HUES64 (cell line): Measurements from ENCODE around the gene CHCHD5.

Experiments used
- H3K27ac ChIP-seq: 2 replicates; pipeline ENCODE4 v1.7.0; 2013; ENCODE audit warnings: low read depth, low read length, inconsistent platforms
- H3K27me3 ChIP-seq: 2 replicates; pipeline ENCODE4 v1.6.1; 2013; ENCODE audit warnings: mild to moderate bottlenecking, low read length; ENCODE audit not compliant: insufficient read depth
- H3K36me3 ChIP-seq: 2 replicates; pipeline ENCODE4 v1.6.1; 2013; ENCODE audit warnings: mild to moderate bottlenecking, low read length; ENCODE audit not compliant: insufficient read depth
- H3K4me1 ChIP-seq: 2 replicates; pipeline ENCODE4 v1.6.1; 2013; ENCODE audit warnings: mild to moderate bottlenecking, low read length, moderate library complexity; ENCODE audit not compliant: insufficient read depth
- H3K4me3 ChIP-seq: 2 replicates; pipeline ENCODE4 v1.5.1; 2013; ENCODE audit warnings: mild to moderate bottlenecking, low read length, moderate library complexity
- H3K9ac ChIP-seq: 2 replicates; pipeline ENCODE4 v1.6.1; 2013; ENCODE audit warnings: mild to moderate bottlenecking, low read depth, low read length
- H3K9me3 ChIP-seq: 2 replicates; pipeline ENCODE4 v1.6.1; 2013; ENCODE audit warnings: low read depth, low read length; ENCODE audit not compliant: insufficient read depth
- WGBS: fragments of 150-250, 120-280 bp; methylation state at CpG from one replicate; pipeline ENCODE4 v1.1.7; 2013; ENCODE audit warnings: missing lambda C conversion rate; 5-methylcytosine and 5-hydroxymethylcytosine counted together

The CHCHD5 gene

GRCh38 chr2:112625474-112626114 is 41.2 kb downstream of the CHCHD5 start:
- Histone ChIP-seq H3K27me3 (no peaks in the 10 kb centered on the region), H3K27ac (no peak overlapping the region), H3K4me3 (no peak overlapping the region), H3K36me3 (no peaks in the 10 kb centered on the region), H3K4me1 (peaks cover 14% of the 10 kb centered on the region), H3K9ac (no peak overlapping the region), H3K9me3 (no peaks in the 10 kb centered on the region)
- WGBS: 82% methylated on average over 7 of the region's 7 CpGs

DNA sequence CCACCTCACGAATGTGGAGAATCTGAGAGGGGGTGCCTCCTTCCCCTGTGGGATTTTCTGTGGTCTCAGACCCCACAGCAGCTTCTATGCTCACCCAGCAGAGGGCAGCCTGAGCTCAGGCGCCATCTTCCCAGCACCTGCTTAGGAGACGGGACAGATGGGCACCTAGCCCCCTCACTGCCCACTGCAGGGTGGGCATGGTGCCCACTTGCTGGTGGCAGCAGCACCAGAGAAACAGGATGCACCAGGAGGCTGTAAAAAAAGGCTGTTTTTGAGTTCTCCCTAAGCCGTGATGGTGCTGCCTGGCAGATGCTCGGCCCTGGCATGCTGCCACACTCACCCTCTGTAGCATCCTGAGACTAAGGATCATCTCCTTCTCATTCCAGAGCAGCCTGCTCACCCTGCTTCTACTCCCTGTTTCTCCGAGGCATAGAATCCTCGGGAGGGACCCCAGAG is 42.2 kb downstream of the CHCHD5 start:
- H3K9ac ChIP-seq: no peak overlapping the region
- H3K27ac ChIP-seq: no peak overlapping the region
- H3K36me3 ChIP-seq: no peaks in the 10 kb centered on the region
- WGBS: 65% methylated on average over 7 of the region's 7 CpGs
- H3K4me1 ChIP-seq: peaks cover 24% of the 10 kb centered on the region
- no peaks in the 10 kb centered on the region for H3K27me3 ChIP-seq
- no peaks in the 10 kb centered on the region for H3K9me3 ChIP-seq
- no peak overlapping the region for H3K4me3 ChIP-seq

GRCh38 chr2:112627060-112628040 is 42.9 kb downstream of the CHCHD5 start:
- no peaks in the 10 kb centered on the region for H3K27me3 ChIP-seq
- no peak overlapping the region for H3K4me3 ChIP-seq
- 83% methylated on average over 10 of the region's 10 CpGs for WGBS
- H3K9me3 ChIP-seq: no peaks in the 10 kb centered on the region
- H3K27ac ChIP-seq: no peak overlapping the region
- no peaks in the 10 kb centered on the region for H3K36me3 ChIP-seq
- H3K4me1 ChIP-seq: peaks cover 25% of the 10 kb centered on the region
- H3K9ac ChIP-seq: no peak overlapping the region

DNA sequence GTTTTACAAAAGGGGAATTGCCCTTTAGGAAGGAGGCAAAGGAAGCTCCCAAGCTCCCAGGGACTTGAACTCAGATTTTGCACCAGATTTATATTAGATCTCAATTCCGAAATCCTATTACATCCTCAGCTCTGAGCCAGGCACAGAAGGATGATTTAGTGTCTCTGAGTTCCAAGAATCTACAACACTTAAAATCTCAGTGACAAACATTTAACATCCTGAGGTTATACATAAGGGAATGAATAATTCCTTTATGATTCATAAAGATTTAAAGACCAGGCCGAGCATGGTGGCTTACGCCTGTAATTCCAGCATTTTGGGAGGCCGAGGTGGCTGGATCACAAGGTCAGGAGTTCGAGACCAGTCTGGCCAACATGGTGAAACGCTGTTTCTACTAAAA is 44.8 kb downstream of the CHCHD5 start:
- no peak overlapping the region for H3K27ac ChIP-seq
- H3K9ac ChIP-seq: no peak overlapping the region
- no peaks in the 10 kb centered on the region for H3K36me3 ChIP-seq
- H3K9me3 ChIP-seq: no peaks in the 10 kb centered on the region
- H3K27me3 ChIP-seq: no peaks in the 10 kb centered on the region
- 92% methylated on average over 6 of the region's 6 CpGs for WGBS
- H3K4me1 ChIP-seq: peaks cover 24% of the 10 kb centered on the region
- H3K4me3 ChIP-seq: no peak overlapping the region

DNA sequence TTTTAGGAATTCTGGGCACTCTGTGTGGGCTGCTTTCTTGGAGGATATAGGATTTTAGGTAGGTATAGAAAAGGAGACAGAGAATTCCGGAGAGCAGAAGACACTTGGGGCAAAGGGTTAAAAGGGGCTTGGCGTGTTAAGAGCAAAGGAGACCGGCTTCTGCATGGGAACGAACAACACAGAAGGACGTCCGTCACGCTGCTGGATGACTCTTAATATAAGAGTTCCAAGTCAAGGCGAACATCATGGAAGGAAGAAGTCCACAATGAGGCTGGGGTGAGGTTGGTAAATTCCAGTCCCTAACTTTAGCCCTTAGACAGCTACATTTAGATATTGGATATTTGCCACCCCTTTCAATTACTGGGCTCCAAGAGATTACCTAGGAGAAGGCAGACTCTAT is 45.4 kb downstream of the CHCHD5 start:
- Histone ChIP-seq H3K4me1 (peaks cover 24% of the 10 kb centered on the region), H3K9ac (0 out of 2 replicates have a peak overlapping the region, but pooled peaks have one; percentile 10), H3K4me3 (no peak overlapping the region), H3K27ac (no peak overlapping the region), H3K9me3 (no peaks in the 10 kb centered on the region), H3K27me3 (no peaks in the 10 kb centered on the region), H3K36me3 (no peaks in the 10 kb centered on the region)
- WGBS: 94% methylated on average over 8 of the region's 8 CpGs

DNA sequence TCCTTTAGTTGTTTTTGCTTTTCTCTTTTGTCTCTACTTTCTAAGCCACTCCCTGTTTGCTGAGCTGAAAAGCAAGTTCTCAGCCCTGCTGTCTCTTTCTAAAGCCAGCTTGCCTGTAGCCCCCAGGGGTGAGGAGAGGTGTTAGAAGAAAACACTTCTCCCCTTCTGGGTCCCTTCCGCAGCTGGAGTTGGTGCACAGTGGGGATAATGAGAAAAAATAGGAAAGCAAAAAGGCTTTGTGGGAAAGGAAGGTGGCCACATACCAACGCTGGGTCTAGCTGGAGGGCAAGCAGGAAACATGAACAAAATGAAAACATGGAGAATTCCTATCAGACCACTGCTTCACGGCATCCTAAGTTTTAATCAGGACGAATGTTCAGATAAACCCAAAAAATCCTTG is 45.9 kb downstream of the CHCHD5 start:
- WGBS: 66% methylated on average over 4 of the region's 4 CpGs
- peaks cover 24% of the 10 kb centered on the region for H3K4me1 ChIP-seq
- no peaks in the 10 kb centered on the region for H3K27me3 ChIP-seq
- no peak overlapping the region for H3K4me3 ChIP-seq
- H3K9me3 ChIP-seq: no peaks in the 10 kb centered on the region
- H3K9ac ChIP-seq: 0 out of 2 replicates have a peak overlapping the region, but pooled peaks have one; percentile 10
- H3K27ac ChIP-seq: 0 out of 2 replicates have a peak overlapping the region, but pooled peaks have one; percentile 22
- no peaks in the 10 kb centered on the region for H3K36me3 ChIP-seq

DNA sequence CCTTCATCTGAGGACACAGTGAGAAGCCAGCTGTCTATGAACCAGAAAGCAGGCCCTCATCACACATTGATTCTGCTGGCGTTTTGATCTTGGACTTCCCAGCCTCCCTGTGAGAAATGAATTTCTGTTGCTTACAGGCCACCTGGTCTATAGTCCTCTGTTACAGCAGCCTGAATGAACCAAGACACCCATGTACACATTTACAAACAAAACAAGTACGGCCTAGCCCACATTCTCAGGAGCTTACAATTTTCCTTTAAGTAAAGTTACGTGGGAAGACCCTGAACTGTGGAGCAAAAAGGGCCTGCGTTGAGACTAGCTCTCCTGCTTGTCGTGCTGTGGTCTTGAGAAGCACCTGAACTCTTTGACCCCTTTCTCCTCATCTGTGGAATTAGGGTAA is 49.3 kb downstream of the CHCHD5 start:
- Histone ChIP-seq H3K36me3 (no peaks in the 10 kb centered on the region), H3K9ac (no peak overlapping the region), H3K27me3 (no peaks in the 10 kb centered on the region), H3K4me1 (peaks cover 24% of the 10 kb centered on the region), H3K27ac (no peak overlapping the region), H3K9me3 (no peaks in the 10 kb centered on the region), H3K4me3 (no peak overlapping the region)
- WGBS: 93% methylated on average over 5 of the region's 5 CpGs

- no peaks in the 10 kb centered on the region for H3K27me3 ChIP-seq
- no peak overlapping the region for H3K27ac ChIP-seq
- no peaks in the 10 kb centered on the region for H3K36me3 ChIP-seq
- peaks cover 24% of the 10 kb centered on the region for H3K4me1 ChIP-seq
- H3K4me3 ChIP-seq: no peak overlapping the region
- no peaks in the 10 kb centered on the region for H3K9me3 ChIP-seq
- WGBS: 87% methylated on average over 16 of the region's 16 CpGs
- no peak overlapping the region for H3K9ac ChIP-seq
Measured at GRCh38 chr2:112634153-112634873, 49.9 kb downstream of the CHCHD5 start.

DNA sequence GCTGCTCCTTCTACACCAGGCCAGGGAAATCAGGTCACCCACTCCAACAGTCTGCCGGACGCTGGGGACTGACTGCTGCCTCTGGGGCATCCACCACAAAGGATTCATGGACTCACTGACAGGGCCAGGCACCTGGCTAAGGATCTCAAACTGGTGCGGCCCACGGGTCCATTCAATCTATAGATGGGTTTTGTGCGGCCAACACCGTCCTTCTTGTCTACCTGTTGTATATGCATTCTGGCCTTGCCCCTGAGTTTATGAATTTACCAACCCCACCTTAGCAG is 50.4 kb downstream of the CHCHD5 start:
- H3K9me3 ChIP-seq: no peaks in the 10 kb centered on the region
- no peaks in the 10 kb centered on the region for H3K27me3 ChIP-seq
- whole genome bisulfite sequencing: 95% methylated on average over 6 of the region's 6 CpGs
- H3K4me1 ChIP-seq: peaks cover 22% of the 10 kb centered on the region
- no peaks in the 10 kb centered on the region for H3K36me3 ChIP-seq
- no peak overlapping the region for H3K27ac ChIP-seq
- no peak overlapping the region for H3K4me3 ChIP-seq
- no peak overlapping the region for H3K9ac ChIP-seq

GRCh38 chr2:112636605-112637288 is 52.3 kb downstream of the CHCHD5 start:
- Histone ChIP-seq H3K27ac (no peak overlapping the region), H3K4me3 (no peak overlapping the region), H3K36me3 (no peaks in the 10 kb centered on the region), H3K4me1 (peaks cover 17% of the 10 kb centered on the region), H3K9me3 (no peaks in the 10 kb centered on the region), H3K9ac (no peak overlapping the region), H3K27me3 (no peaks in the 10 kb centered on the region)
- WGBS: 86% methylated on average over 7 of the region's 7 CpGs
